Lung (tissue), 12 donors: ENCODE measurements around the gene PTGER1. TPM values are rescaled to one million over a fixed set of nuclear protein-coding genes. Genes with fewer than 3 reads are reported as not detected.

Experiments used
- ATAC-seq: fragments of 200-7000 bp; cut with Tn5 transposase; one replicate; pipeline ENCODE4 v1.9.1; 2020; ENCODE audit warnings: moderate number of reproducible peaks; ENCODE audit not compliant: insufficient read depth, low FRiP score
- DNase-seq, 3 donors: peaks; one replicate each; pipeline ENCODE4 v3.0.0-alpha.2; 2013 to 2017
- H3K27ac ChIP-seq, 2 donors: one replicate each; pipeline ENCODE4 v1.5.1; 2013; ENCODE audit warnings: mild to moderate bottlenecking in 2 of 2, moderate library complexity in 2 of 2, control low read depth in 1 of 2, inconsistent platforms in 1 of 2, low read depth in 1 of 2, low read length in 1 of 2
- H3K27me3 ChIP-seq, 3 donors: one replicate each; pipeline ENCODE4 v1.5.1; 2013; ENCODE audit warnings: low read length in 2 of 3; ENCODE audit not compliant: control insufficient read depth in 3 of 3, insufficient read depth in 3 of 3
- H3K36me3 ChIP-seq, 4 donors: one replicate each; pipeline ENCODE4 v1.5.1; 2013; ENCODE audit warnings: low read length in 4 of 4, mild to moderate bottlenecking in 1 of 4, moderate library complexity in 1 of 4; ENCODE audit not compliant: control insufficient read depth in 4 of 4, insufficient read depth in 4 of 4
- H3K4me1 ChIP-seq, 5 donors: one replicate each; pipeline ENCODE4 v1.5.1; 2013; ENCODE audit warnings: low read length in 5 of 5, mild to moderate bottlenecking in 2 of 5, moderate library complexity in 1 of 5; ENCODE audit not compliant: control insufficient read depth in 5 of 5, insufficient read depth in 5 of 5
- H3K4me3 ChIP-seq: one replicate; pipeline ENCODE4 v1.5.1; 2013; ENCODE audit warnings: mild to moderate bottlenecking, control low read depth, moderate library complexity
- H3K9ac ChIP-seq, 2 donors: one replicate each; pipeline ENCODE4 v1.5.1; 2013; ENCODE audit warnings: low read length in 2 of 2, control low read depth in 1 of 2; ENCODE audit not compliant: insufficient read depth in 1 of 2
- H3K9me3 ChIP-seq, 4 donors: one replicate each; pipeline ENCODE4 v1.5.1; 2013; ENCODE audit warnings: low read length in 3 of 4, mild to moderate bottlenecking in 1 of 4, moderate library complexity in 1 of 4; ENCODE audit not compliant: control insufficient read depth in 4 of 4, insufficient read depth in 3 of 4
- CTCF ChIP-seq: IDR thresholded peaks from 2 replicates; pipeline ENCODE4 v1.5.1; 2012; ENCODE audit warnings: mild to moderate bottlenecking; ENCODE audit errors: control extremely low read depth, extremely low read depth
- WGBS, 2 donors: extraction: QIAGEN DNeasy Blood & Tissue Kit; methylation state at CpG; one replicate each; pipeline ENCODE4 v1.1.7; 2013; 5-methylcytosine and 5-hydroxymethylcytosine counted together
- polyA plus RNA-seq, 2 donors: library from polyadenylated mRNA; stranded (reverse); fragments of 200-250 nt; gene quantifications; one replicate each; pipeline ENCODE4 v1.2.1, GENCODE V29; 2013
- total RNA-seq, 2 donors: library from RNA; depleted of rRNA in 1 of 2; stranded (reverse); fragments of >200 nt in 1 of 2; gene quantifications; one replicate each; pipeline ENCODE4 v1.2.1, GENCODE V29; 2014 to 2021
- donor health status: control.
- donor health status: control.
- donor health status: Bipolar disorder and iron deficiency.
- donor health status: healthy.
- donor health status: DM: yes; HTN: yes; CAD: no.

Gene PTGER1
- total and polyA plus RNA-seq, 4 donors: 0.73 to 4.3 (median 1.7) TPM

GRCh38 chr19:14487370-14488125, 12.4 kb upstream of the PTGER1 start:
- 93 to 96% methylated on average over 16 of the region's 16 CpGs for WGBS, 2 donors
- TF ChIP-seq CTCF: no peak
- H3K27me3 ChIP-seq: no peaks in the 10 kb centered on the region
- H3K4me3 ChIP-seq: no peak overlapping the region
- no peak overlapping the region for H3K27ac ChIP-seq
- no peaks in the 10 kb centered on the region for H3K4me1 ChIP-seq
- H3K9ac ChIP-seq: no peak overlapping the region
- ATAC-seq (no peak), DNase-seq (no peak)
- peaks cover 0 to 21% (median 11%) of the 10 kb centered on the region in 4 donors for H3K36me3 ChIP-seq
- no peaks in the 10 kb centered on the region for H3K9me3 ChIP-seq

GRCh38 chr19:14482172-14482941, 7.2 kb upstream of the PTGER1 start:
- ATAC-seq (no peak), DNase-seq (no peak)
- H3K27ac ChIP-seq: no peak overlapping the region
- H3K27me3 ChIP-seq: no peaks in the 10 kb centered on the region
- no peak overlapping the region for H3K9ac ChIP-seq
- H3K4me1 ChIP-seq: peaks cover 0 to 33% (median 12%) of the 10 kb centered on the region in 5 donors
- peaks cover 3 to 42% (median 18%) of the 10 kb centered on the region in 4 donors for H3K36me3 ChIP-seq
- no peak for TF ChIP-seq CTCF
- 95% methylated on average over 18 of the region's 18 CpGs for WGBS, 2 donors
- H3K4me3 ChIP-seq: no peak overlapping the region
- peaks cover 0 to 3% (median 0%) of the 10 kb centered on the region in 4 donors for H3K9me3 ChIP-seq

GRCh38 chr19:14480700-14481079, 5.5 kb upstream of the PTGER1 start:
- Histone ChIP-seq H3K9ac (no peak overlapping the region), H3K36me3 (peaks cover 3 to 43% (median 16%) of the 10 kb centered on the region in 4 donors), H3K27me3 (no peaks in the 10 kb centered on the region), H3K9me3 (peaks cover 0 to 5% (median 0%) of the 10 kb centered on the region in 4 donors), H3K4me1 (peaks cover 0 to 50% (median 19%) of the 10 kb centered on the region in 5 donors), H3K4me3 (no peak overlapping the region), H3K27ac (no peak overlapping the region)
- ATAC-seq: no peak
- WGBS, 2 donors: 82 to 94% methylated on average over 5 of the region's 5 CpGs
- no peak for TF ChIP-seq CTCF
- no peak for DNase-seq
